ENCODE measurements around the gene KRTAP5-10.
"Not testable (repeated sequence)": the region's sequence is repeated elsewhere in the genome, so short reads cannot be mapped to it uniquely, and the experiment has no call there.

DNA sequence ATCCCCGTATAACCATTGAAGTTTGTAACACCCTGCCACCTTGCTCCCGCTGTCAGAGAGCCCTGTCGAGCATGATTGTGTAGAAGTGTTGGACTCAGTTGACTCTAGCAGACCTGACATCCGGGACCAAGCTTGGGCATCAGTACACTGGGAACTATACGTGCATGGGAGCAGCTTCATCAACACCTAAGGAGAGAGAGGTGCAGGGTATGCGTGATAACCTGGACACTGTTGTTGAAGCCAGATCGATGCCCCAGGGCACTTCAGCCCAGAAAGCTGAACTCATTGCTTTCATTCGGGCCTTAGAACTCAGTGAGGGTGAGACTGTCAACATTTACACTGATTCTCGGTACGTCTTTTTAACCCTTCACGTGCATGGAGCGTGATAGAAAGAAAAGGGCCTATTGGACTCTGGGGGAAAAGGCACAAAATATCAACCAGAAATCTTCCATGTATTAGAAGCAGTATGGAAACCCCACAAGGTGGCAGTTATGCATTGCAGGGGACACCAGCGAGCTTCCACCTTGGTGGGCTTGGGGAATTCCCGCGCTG is 49.1 kb downstream of the KRTAP5-10 start:
- TF ChIP-seq RAD21 (IDR thresholded peaks at IDR 0.05; ENCODE audit: low read depth); CEBPB (IDR thresholded peaks at IDR 0.05; ENCODE audit: low read depth); POLR2A (IDR thresholded peaks at IDR 0.05; ENCODE audit: borderline replicate concordance, extremely low read depth, insufficient read depth, insufficient read length); YY1 (IDR thresholded peaks at IDR 0.05; ENCODE audit: extremely low read depth, insufficient replicate concordance, low read depth, low read length): not testable (repeated sequence)
- TF ChIP-seq, protein P1, sequence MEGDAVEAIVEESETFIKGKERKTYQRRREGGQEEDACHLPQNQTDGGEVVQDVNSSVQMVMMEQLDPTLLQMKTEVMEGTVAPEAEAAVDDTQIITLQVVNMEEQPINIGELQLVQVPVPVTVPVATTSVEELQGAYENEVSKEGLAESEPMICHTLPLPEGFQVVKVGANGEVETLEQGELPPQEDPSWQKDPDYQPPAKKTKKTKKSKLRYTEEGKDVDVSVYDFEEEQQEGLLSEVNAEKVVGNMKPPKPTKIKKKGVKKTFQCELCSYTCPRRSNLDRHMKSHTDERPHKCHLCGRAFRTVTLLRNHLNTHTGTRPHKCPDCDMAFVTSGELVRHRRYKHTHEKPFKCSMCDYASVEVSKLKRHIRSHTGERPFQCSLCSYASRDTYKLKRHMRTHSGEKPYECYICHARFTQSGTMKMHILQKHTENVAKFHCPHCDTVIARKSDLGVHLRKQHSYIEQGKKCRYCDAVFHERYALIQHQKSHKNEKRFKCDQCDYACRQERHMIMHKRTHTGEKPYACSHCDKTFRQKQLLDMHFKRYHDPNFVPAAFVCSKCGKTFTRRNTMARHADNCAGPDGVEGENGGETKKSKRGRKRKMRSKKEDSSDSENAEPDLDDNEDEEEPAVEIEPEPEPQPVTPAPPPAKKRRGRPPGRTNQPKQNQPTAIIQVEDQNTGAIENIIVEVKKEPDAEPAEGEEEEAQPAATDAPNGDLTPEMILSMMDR (IDR thresholded peaks at IDR 0.05 in 2 of 3, conservative IDR thresholded peaks at IDR 0.05 in 1 of 3; ENCODE audit: borderline replicate concordance in 1 of 3, insufficient read depth in 1 of 3, low read depth in 2 of 3, low read length in 2 of 3), result not testable (repeated sequence)
- TF ChIP-seq, protein P2, sequence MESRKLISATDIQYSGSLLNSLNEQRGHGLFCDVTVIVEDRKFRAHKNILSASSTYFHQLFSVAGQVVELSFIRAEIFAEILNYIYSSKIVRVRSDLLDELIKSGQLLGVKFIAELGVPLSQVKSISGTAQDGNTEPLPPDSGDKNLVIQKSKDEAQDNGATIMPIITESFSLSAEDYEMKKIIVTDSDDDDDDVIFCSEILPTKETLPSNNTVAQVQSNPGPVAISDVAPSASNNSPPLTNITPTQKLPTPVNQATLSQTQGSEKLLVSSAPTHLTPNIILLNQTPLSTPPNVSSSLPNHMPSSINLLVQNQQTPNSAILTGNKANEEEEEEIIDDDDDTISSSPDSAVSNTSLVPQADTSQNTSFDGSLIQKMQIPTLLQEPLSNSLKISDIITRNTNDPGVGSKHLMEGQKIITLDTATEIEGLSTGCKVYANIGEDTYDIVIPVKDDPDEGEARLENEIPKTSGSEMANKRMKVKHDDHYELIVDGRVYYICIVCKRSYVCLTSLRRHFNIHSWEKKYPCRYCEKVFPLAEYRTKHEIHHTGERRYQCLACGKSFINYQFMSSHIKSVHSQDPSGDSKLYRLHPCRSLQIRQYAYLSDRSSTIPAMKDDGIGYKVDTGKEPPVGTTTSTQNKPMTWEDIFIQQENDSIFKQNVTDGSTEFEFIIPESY (IDR thresholded peaks at IDR 0.05; ENCODE audit: extremely low read depth, insufficient replicate concordance, low read length), result not testable (repeated sequence)

All from HCT116 (cell line).